Measurements from ENCODE around the gene TEF. TPM values are rescaled to one million over a fixed set of nuclear protein-coding genes. Genes with fewer than 3 reads are reported as not detected.

TEF gene
- total and polyA plus RNA-seq, 4 donors: 5.7 to 16.2 (median 10.2) TPM

DNA sequence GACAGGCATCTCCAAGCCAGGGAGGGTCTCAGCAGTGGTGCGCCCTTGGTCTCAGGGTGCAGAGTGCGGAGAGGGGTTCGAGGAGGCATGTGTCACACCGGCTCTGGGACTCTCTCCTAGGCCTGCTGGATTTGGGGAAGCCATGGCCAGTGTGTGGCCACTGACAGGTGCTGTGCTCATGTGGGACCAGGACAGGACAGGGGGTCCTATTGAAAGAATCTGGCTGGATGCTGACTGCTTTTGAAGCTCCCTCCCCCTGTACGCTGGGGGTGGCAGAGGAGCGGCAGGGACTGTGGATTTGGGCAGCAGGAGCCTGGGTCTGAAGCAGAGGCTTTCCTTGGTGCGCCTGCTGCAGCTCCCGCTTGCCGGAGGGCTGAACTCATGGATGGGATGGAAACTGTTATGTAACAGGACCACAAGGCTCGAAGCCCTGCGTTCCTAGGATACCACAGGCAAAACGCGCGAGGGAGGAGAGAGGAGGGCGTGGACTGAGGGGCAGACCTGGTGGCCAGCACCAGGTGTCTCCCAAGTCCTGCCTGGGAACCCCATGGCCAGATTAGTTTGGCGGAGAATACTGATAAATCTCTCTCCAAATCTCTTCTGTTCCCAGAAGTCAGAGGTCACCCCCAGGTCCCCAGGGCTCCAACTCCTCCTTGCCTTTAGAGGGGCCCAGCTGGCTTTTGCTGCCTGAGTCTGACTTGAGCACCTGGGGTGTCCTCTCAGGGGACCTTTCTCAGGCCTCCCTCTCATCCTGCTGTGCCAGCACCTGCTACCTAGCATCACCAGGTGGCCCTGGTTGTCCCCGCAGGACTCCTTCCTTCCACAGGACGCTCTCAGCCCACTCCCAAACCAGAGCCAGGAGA, 13.8 kb upstream of the TEF start:
- TF ChIP-seq SP1 (IDR thresholded peaks at IDR 0.05) (no peak), RAD21 (IDR thresholded peaks at IDR 0.05) (peak in 1 of 2 donors; percentile 37), FOXA2 (IDR thresholded peaks at IDR 0.05) (no peak), RXRA (IDR thresholded peaks at IDR 0.05) (peak; percentile 19 to 47), TAF1 (conservative IDR thresholded peaks at IDR 0.05) (peak; percentile 20), NR2F2 (IDR thresholded peaks at IDR 0.05) (no peak), EGR1 (IDR thresholded peaks at IDR 0.05; ENCODE audit: low read depth in 2 of 2) (no peak), MAX (IDR thresholded peaks at IDR 0.05) (no peak), HNF4A (conservative IDR thresholded peaks at IDR 0.05) (no peak), ZBTB33 (IDR thresholded peaks at IDR 0.05) (no peak), HNF4G (IDR thresholded peaks at IDR 0.05) (no peak), JUND (IDR thresholded peaks at IDR 0.05) (no peak), FOXA1 (IDR thresholded peaks at IDR 0.05) (no peak), ATF3 (IDR thresholded peaks at IDR 0.05) (no peak), YY1 (IDR thresholded peaks at IDR 0.05) (no peak), GABPA (IDR thresholded peaks at IDR 0.05 in 1 of 2, conservative IDR thresholded peaks at IDR 0.05 in 1 of 2) (no peak)
- TF ChIP-seq, protein P1, sequence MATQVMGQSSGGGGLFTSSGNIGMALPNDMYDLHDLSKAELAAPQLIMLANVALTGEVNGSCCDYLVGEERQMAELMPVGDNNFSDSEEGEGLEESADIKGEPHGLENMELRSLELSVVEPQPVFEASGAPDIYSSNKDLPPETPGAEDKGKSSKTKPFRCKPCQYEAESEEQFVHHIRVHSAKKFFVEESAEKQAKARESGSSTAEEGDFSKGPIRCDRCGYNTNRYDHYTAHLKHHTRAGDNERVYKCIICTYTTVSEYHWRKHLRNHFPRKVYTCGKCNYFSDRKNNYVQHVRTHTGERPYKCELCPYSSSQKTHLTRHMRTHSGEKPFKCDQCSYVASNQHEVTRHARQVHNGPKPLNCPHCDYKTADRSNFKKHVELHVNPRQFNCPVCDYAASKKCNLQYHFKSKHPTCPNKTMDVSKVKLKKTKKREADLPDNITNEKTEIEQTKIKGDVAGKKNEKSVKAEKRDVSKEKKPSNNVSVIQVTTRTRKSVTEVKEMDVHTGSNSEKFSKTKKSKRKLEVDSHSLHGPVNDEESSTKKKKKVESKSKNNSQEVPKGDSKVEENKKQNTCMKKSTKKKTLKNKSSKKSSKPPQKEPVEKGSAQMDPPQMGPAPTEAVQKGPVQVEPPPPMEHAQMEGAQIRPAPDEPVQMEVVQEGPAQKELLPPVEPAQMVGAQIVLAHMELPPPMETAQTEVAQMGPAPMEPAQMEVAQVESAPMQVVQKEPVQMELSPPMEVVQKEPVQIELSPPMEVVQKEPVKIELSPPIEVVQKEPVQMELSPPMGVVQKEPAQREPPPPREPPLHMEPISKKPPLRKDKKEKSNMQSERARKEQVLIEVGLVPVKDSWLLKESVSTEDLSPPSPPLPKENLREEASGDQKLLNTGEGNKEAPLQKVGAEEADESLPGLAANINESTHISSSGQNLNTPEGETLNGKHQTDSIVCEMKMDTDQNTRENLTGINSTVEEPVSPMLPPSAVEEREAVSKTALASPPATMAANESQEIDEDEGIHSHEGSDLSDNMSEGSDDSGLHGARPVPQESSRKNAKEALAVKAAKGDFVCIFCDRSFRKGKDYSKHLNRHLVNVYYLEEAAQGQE (IDR thresholded peaks at IDR 0.05): no peak
- TF ChIP-seq, protein P2, sequence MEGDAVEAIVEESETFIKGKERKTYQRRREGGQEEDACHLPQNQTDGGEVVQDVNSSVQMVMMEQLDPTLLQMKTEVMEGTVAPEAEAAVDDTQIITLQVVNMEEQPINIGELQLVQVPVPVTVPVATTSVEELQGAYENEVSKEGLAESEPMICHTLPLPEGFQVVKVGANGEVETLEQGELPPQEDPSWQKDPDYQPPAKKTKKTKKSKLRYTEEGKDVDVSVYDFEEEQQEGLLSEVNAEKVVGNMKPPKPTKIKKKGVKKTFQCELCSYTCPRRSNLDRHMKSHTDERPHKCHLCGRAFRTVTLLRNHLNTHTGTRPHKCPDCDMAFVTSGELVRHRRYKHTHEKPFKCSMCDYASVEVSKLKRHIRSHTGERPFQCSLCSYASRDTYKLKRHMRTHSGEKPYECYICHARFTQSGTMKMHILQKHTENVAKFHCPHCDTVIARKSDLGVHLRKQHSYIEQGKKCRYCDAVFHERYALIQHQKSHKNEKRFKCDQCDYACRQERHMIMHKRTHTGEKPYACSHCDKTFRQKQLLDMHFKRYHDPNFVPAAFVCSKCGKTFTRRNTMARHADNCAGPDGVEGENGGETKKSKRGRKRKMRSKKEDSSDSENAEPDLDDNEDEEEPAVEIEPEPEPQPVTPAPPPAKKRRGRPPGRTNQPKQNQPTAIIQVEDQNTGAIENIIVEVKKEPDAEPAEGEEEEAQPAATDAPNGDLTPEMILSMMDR (IDR thresholded peaks at IDR 0.05; ENCODE audit: low read depth, low read length, missing input control): no peak
- peak overlapping the region; percentile 49 to 88 for H3K27ac ChIP-seq (ENCODE audit: low read depth in 1 of 2, low read length in 2 of 2)
- peaks cover 6 to 57% (median 42%) of the 10 kb centered on the region in 4 donors for H3K4me1 ChIP-seq (ENCODE audit: control insufficient read depth in 4 of 4, insufficient read depth in 4 of 4, low read length in 3 of 4)
- peak overlapping the region; percentile 63 to 84 for H3K9ac ChIP-seq (ENCODE audit: low read depth in 1 of 2, low read length in 2 of 2)
- H3K27me3 ChIP-seq (ENCODE audit: control insufficient read depth in 4 of 4, insufficient read depth in 4 of 4, low read length in 3 of 4): no peaks in the 10 kb centered on the region
- H3K4me3 ChIP-seq (ENCODE audit: low read depth in 1 of 3, low read length in 3 of 3): peak overlapping the region; percentile 51 to 86 (median 71)
- 29% methylated on average over 18 of the region's 18 CpGs for WGBS
- DNase-seq (ENCODE audit: low spot score): no peak
- H3K9me3 ChIP-seq (ENCODE audit: control insufficient read depth in 4 of 4, low read length in 3 of 4): no peaks in the 10 kb centered on the region
- peaks cover 0 to 11% (median 4%) of the 10 kb centered on the region in 4 donors for H3K36me3 ChIP-seq (ENCODE audit: control insufficient read depth in 4 of 4, insufficient read depth in 3 of 4, low read depth in 1 of 4, low read length in 3 of 4)
